Lower leg skin (tissue), 4 donors: ENCODE measurements around the gene TMEM144. TPM values are rescaled to one million over a fixed set of nuclear protein-coding genes. Genes with fewer than 3 reads are reported as not detected.

Experiments
- DNase-seq, 2 donors: peaks; one replicate each; pipeline ENCODE4 v3.0.0-alpha.2; 2019; ENCODE audit warnings: low spot score in 2 of 2
- H3K4me3 ChIP-seq: fragments of 200-600 bp; sonication (generic); 2 replicates; pipeline ENCODE4 v1.5.1; 2017; ENCODE audit warnings: mild to moderate bottlenecking, low read depth; ENCODE audit not compliant: poor library complexity, severe bottlenecking
- POLR2A ChIP-seq, 2 donors: fragments of 450-650 bp; IDR thresholded peaks; one replicate each; pipeline ENCODE4 v1.6.1; 2016 to 2017; ENCODE audit warnings: antibody characterized with exemption in 2 of 2, mild to moderate bottlenecking in 1 of 2, moderate library complexity in 1 of 2
- WGBS, 2 donors: methylation state at CpG; one replicate each; pipeline ENCODE4 v1.1.5; 2018; 5-methylcytosine and 5-hydroxymethylcytosine counted together
- intact Hi-C: fragments of 100-400 bp; cut with DNase I; formaldehyde crosslinking; loops from one replicate; pipeline ENCODE4 v1.15.0; 2023; ENCODE audit warnings: low total_unique reads
- total RNA-seq, 4 donors: library from RNA; depleted of rRNA; stranded (reverse); fragments of >200 nt; gene quantifications; one replicate each; pipeline ENCODE4 v1.1.0, GENCODE V29; 2016
- TF ChIP-seq, protein P1 (sequence below), 3 donors: fragments of 450-650 bp; IDR thresholded peaks; one replicate each; pipeline ENCODE4 v1.5.1; 2016; ENCODE audit warnings: antibody characterized with exemption in 3 of 3, mild to moderate bottlenecking in 3 of 3, moderate library complexity in 2 of 3

Gene TMEM144
- total RNA-seq, 4 donors from 2014 or later: 3.9 to 5.3 (median 4.6) TPM

- no peak for TF ChIP-seq POLR2A (IDR thresholded peaks at IDR 0.05)
- TF ChIP-seq, protein P1, sequence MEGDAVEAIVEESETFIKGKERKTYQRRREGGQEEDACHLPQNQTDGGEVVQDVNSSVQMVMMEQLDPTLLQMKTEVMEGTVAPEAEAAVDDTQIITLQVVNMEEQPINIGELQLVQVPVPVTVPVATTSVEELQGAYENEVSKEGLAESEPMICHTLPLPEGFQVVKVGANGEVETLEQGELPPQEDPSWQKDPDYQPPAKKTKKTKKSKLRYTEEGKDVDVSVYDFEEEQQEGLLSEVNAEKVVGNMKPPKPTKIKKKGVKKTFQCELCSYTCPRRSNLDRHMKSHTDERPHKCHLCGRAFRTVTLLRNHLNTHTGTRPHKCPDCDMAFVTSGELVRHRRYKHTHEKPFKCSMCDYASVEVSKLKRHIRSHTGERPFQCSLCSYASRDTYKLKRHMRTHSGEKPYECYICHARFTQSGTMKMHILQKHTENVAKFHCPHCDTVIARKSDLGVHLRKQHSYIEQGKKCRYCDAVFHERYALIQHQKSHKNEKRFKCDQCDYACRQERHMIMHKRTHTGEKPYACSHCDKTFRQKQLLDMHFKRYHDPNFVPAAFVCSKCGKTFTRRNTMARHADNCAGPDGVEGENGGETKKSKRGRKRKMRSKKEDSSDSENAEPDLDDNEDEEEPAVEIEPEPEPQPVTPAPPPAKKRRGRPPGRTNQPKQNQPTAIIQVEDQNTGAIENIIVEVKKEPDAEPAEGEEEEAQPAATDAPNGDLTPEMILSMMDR (IDR thresholded peaks at IDR 0.05): no peak
- H3K4me3 ChIP-seq: no peak overlapping the region
- WGBS, 2 donors: 71 to 75% methylated on average over 2 of the region's 2 CpGs
- intact Hi-C loops: no loop called here
- no peak for DNase-seq
Measured at GRCh38 chr4:158203436-158203835, 6.8 kb upstream of the TMEM144 start.

DNA sequence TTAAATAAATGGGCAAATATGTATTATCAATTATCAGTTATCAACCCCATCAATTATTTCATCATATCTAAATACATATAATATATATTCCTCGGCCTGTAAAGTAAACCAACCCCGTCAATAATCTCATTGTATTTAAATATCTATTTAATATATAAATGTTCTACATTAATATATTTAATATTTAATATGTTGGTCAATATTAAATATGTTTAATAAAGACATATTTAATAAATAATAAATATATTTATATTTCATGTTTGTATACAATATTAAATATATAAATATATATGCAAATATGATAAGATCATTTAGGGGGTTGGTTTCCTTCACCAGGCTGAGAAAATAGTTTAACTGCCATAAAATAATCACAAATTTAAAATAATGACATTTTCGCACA, 6.4 kb upstream of the TMEM144 start:
- DNase-seq: no peak
- WGBS, 2 donors: 95 to 96% methylated on average over 3 of the region's 3 CpGs

DNA sequence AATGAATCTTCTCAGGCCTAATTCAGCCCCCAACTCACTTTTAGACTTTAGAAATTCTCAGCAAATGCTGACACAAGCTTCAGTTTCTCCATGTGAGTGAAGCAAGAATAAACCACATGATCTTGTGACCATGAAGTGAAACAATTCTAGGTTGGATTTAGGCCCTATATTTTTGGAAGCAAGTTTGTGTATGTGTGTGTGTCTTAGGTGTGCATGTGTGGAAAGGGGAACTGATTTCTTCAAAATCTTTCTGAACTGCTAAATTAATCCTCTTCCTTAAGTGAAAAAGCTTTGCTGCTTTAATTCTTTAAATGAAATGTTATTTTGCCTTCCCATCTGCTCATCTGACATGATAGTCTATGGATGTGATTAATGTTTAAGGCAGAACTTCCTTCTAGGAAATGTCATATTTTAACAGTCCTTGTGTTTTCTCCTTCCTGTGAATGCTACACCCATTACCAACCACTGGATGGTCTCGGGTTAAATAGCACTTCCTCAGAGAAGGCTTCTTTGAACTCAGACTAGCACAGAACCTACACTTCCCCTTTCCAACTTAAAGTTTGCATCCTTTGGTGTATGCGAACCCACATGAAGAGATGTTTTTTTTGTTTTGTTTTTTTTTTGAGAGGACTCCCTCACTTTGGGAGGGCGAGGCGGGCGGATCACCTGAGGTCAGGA, 1.2 kb upstream of the TMEM144 start:
- no peak for DNase-seq
- no peak for TF ChIP-seq POLR2A (IDR thresholded peaks at IDR 0.05)
- TF ChIP-seq, protein P1 (IDR thresholded peaks at IDR 0.05): no peak
- intact Hi-C loops: no loop called here
- 81 to 91% methylated on average over 5 of the region's 5 CpGs for WGBS, 2 donors
- H3K4me3 ChIP-seq: no peak overlapping the region

More for the DNA sequence above, 6.4 kb upstream of the TMEM144 start:
- TF ChIP-seq POLR2A (IDR thresholded peaks at IDR 0.05): no peak
- TF ChIP-seq, protein P1 (IDR thresholded peaks at IDR 0.05): no peak
- intact Hi-C loops: no loop called here
- H3K4me3 ChIP-seq: no peak overlapping the region

GRCh38 chr4:158211222-158211621, 936 bp downstream of the TMEM144 start:
- intact Hi-C loops: no loop called here
- TF ChIP-seq POLR2A (IDR thresholded peaks at IDR 0.05): no peak
- TF ChIP-seq, protein P1 (IDR thresholded peaks at IDR 0.05): no peak
- no peak for DNase-seq
- WGBS, 2 donors: 31% methylated on average over 3 of the region's 3 CpGs
- H3K4me3 ChIP-seq: no peak overlapping the region

- 85% methylated on average over 2 of the region's 2 CpGs for WGBS, 2 donors
- H3K4me3 ChIP-seq: no peak overlapping the region
- TF ChIP-seq, protein P1 (IDR thresholded peaks at IDR 0.05): no peak
- TF ChIP-seq POLR2A (IDR thresholded peaks at IDR 0.05): no peak
- DNase-seq: no peak
- intact Hi-C loops: no loop called here
Measured at GRCh38 chr4:158213466-158213865, 3.2 kb downstream of the TMEM144 start.

- no peak overlapping the region for H3K4me3 ChIP-seq
- TF ChIP-seq, protein P1 (IDR thresholded peaks at IDR 0.05): no peak
- no peak for TF ChIP-seq POLR2A (IDR thresholded peaks at IDR 0.05)
- intact Hi-C loops: no loop called here
Measured at GRCh38 chr4:158214856-158215255, 4.6 kb downstream of the TMEM144 start.

More at GRCh38 chr4:158214856-158215255, 4.6 kb downstream of the TMEM144 start:
- DNase-seq: no peak
- WGBS, 2 donors: 81 to 88% methylated on average over 1 of the region's 1 CpG
